Stimulated activated CD8-positive, alpha-beta memory T cell treated with anti-CD3 and anti-CD28 coated beads, Interleukin-4, amount 100 ng/mL, for 48 hours (primary cell): Measurements from ENCODE around the gene TUBB8.
A peak's percentile ranks its signal among the peaks of the same experiment; 100 is the strongest.
"Not testable (repeated sequence)": the region's sequence is repeated elsewhere in the genome, so short reads cannot be mapped to it uniquely, and the experiment has no call there.

Source experiments
- DNase-seq: peaks from one replicate; pipeline ENCODE4 v3.0.0-alpha.2; 2020

Gene TUBB8

DNA sequence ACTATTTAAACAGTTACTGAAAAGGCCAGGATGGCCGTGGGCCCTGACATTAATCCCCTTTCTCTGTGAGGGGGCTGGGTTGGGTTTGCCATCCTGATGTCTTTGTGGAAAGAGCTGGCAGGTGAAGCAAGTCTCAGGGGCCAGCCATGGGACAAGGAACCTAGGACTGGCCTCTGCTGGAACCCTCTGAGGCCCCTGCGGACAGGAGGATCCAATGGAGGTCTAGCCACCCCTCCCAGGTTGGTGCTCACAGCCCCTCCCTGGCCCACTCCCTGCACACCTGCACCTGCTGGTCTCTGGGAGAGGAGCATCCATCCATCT, 35.8 kb downstream of the TUBB8 start:
- DNase-seq: not testable (repeated sequence)

DNA sequence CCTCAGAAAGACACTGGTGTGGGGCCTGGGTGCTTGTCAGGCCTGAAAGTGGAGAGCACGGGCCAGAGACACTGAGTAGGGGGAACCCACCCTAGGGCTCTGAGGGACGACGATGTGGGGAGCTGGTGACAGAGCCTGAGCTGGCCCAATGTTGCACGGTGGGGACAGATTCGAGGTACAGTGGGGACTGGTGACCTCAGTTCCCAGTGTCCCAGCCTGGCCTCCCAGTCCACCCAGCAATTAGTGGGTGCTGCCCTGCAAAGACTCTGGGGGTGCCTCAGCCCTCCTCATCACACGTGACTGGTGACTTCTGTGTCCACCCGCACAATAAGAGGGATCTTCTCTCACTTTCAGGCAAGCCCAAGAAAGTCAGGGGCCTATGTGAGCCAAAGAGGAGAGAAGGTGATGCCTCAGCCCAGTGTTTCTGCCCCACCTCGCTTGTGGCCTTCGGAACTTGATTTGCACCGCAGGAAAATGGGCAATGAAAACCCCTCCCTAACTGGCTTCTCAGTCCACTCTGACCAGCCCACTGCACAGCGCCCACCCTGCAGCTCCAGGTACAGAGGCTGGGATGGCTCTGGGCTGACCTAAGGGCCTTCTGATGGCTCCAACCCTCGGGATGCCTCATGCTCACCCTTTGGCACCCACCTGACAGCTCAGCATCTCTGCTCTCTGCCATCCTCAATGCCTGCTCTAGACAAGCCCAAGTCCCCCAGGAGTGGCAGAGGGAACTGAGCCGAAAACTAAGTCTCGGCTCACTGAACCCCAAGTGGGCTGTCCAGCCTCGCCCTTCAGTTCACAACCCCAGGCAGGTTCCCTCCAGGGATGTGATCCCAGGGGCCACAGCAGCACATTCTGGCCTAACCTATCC, 36.4 kb downstream of the TUBB8 start:
- DNase-seq: not testable (repeated sequence)

- DNase-seq: peak; percentile 46
Observed at GRCh38 chr10:11260-11659, 37.8 kb downstream of the TUBB8 start.

DNA sequence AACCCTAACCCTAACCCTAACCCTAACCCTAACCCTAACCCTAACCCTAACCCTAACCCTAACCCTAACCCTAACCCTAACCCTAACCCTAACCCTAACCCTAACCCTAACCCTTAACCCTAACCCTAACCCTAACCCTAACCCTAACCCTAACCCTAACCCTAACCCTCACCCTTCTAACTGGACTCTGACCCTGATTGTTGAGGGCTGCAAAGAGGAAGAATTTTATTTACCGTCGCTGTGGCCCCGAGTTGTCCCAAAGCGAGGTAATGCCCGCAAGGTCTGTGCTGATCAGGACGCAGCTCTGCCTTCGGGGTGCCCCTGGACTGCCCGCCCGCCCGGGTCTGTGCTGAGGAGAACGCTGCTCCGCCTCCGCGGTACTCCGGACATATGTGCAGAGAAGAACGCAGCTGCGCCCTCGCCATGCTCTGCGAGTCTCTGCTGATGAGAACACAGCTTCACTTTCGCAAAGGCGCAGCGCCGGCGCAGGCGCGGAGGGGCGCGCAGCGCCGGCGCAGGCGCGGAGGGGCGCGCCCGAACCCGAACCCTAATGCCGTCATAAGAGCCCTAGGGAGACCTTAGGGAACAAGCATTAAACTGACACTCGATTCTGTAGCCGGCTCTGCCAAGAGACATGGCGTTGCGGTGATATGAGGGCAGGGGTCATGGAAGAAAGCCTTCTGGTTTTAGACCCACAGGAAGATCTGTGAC, 38.7 kb downstream of the TUBB8 start:
- not testable (repeated sequence) for DNase-seq
